SK-N-SH (cell line): ENCODE measurements around the gene TPRG1L. TPM values are rescaled to one million over a fixed set of nuclear protein-coding genes. Genes with fewer than 3 reads are reported as not detected.

Source experiments
- CTCF ChIA-PET: fragments of 300-600, 350-600 bp; formaldehyde crosslinking; extraction: SDS; loops from one replicate; lab custom pipeline; 2021; lab: Yijun Ruan, JAX
- POLR2A ChIA-PET: fragments of 350-600 bp; sonication (Branson Sonifier 250); formaldehyde crosslinking; extraction: SDS; loops from one replicate; lab custom pipeline; 2020; ENCODE audit warnings: antibody characterized with exemption, inconsistent platforms; lab: Yijun Ruan, JAX
- DNase-seq: peaks from one replicate; pipeline ENCODE4 v3.0.0; 2012
- H2AFZ ChIP-seq: fragments of 200-600 bp; sonication (generic); 2 replicates; pipeline ENCODE4 v1.8.1; 2016; ENCODE audit warnings: antibody characterized with exemption, mild to moderate bottlenecking, low read depth
- H3F3A ChIP-seq: fragments of 200-600 bp; sonication (generic); replicated peaks from 2 replicates; pipeline ENCODE3; 2016; ENCODE audit warnings: antibody characterized with exemption, mild to moderate bottlenecking; ENCODE audit not compliant: insufficient read depth
- H3K27ac ChIP-seq, 2 experiments: fragments of 200-500 bp in 1 of 2; fragments of 200-600 bp in 1 of 2; sonication (Bioruptor generic) in 1 of 2; sonication (generic), shearing (Covaris generic) in 1 of 2; 2 replicates each; pipeline versions ENCODE4 v1.5.1 to v1.6.1; 2014 to 2016; ENCODE audit warnings: low read depth in 2 of 2, inconsistent platforms in 1 of 2, low read length in 1 of 2, mild to moderate bottlenecking in 1 of 2, mixed read lengths in 1 of 2
- H3K27me3 ChIP-seq: fragments of 200-600 bp; sonication (generic), shearing (Covaris generic); 2 replicates; pipeline ENCODE4 v1.6.1; 2016; ENCODE audit warnings: mixed run types; ENCODE audit not compliant: insufficient read depth
- H3K36me3 ChIP-seq, 2 experiments: fragments of 200-500 bp in 1 of 2; fragments of 200-600 bp in 1 of 2; sonication (Bioruptor generic) in 1 of 2; sonication (generic) in 1 of 2; replicated peaks in 1 of 2; 2 replicates each; pipeline versions ENCODE3 to v1.5.1; 2014 to 2016; ENCODE audit warnings: low read length in 1 of 2, mild to moderate bottlenecking in 1 of 2; ENCODE audit not compliant: insufficient read depth in 2 of 2, control insufficient read depth in 1 of 2
- H3K4me1 ChIP-seq, 2 experiments: fragments of 200-500 bp in 1 of 2; fragments of 200-600 bp in 1 of 2; sonication (Bioruptor generic) in 1 of 2; sonication (generic), shearing (Covaris generic) in 1 of 2; 2 replicates each; pipeline versions ENCODE4 v1.5.1 to v1.6.1; 2014 to 2016; ENCODE audit warnings: low read depth in 1 of 2, low read length in 1 of 2, mixed run types in 1 of 2; ENCODE audit not compliant: insufficient read depth in 2 of 2, control insufficient read depth in 1 of 2
- H3K4me2 ChIP-seq: fragments of 200-600 bp; sonication (generic), shearing (Covaris generic); 2 replicates; pipeline ENCODE4 v1.6.1; 2017; ENCODE audit warnings: mixed run types
- H3K4me3 ChIP-seq, 2 experiments: fragments of 200-500 bp in 1 of 2; fragments of 200-600 bp in 1 of 2; sonication (Bioruptor generic) in 1 of 2; sonication (generic), shearing (Covaris generic) in 1 of 2; 2 replicates each; pipeline versions ENCODE4 v1.5.1 to v1.8.1; 2014 to 2016; ENCODE audit warnings: low read depth in 2 of 2, inconsistent platforms in 1 of 2, low read length in 1 of 2, mild to moderate bottlenecking in 1 of 2, mixed read lengths in 1 of 2, moderate library complexity in 1 of 2
- H3K79me2 ChIP-seq: fragments of 200-600 bp; sonication (generic); 2 replicates; pipeline ENCODE4 v1.8.1; 2017; ENCODE audit warnings: mild to moderate bottlenecking; ENCODE audit not compliant: insufficient read depth
- H3K9ac ChIP-seq: fragments of 200-600 bp; sonication (generic); 2 replicates; pipeline ENCODE4 v1.6.1; 2017; ENCODE audit warnings: mixed run types
- H3K9me2 ChIP-seq: fragments of 200-600 bp; sonication (generic); 2 replicates; pipeline ENCODE4 v1.6.1; 2017; ENCODE audit warnings: mixed run types
- H3K9me3 ChIP-seq: fragments of 200-600 bp; sonication (generic); 2 replicates; pipeline ENCODE4 v1.6.1; 2017; ENCODE audit warnings: mixed run types, mild to moderate bottlenecking, moderate library complexity
- H4K20me1 ChIP-seq: fragments of 200-600 bp; sonication (generic); 2 replicates; pipeline ENCODE4 v1.6.1; 2017; ENCODE audit warnings: mild to moderate bottlenecking, mixed run types; ENCODE audit not compliant: insufficient read depth
- CHD2 ChIP-seq: fragments of 150-350 bp; IDR thresholded peaks from 2 replicates; pipeline ENCODE4 v1.6.1; 2018; ENCODE audit warnings: low read length; ENCODE audit not compliant: partially characterized antibody
- MEF2A ChIP-seq: IDR thresholded peaks from 2 replicates; pipeline ENCODE4 v1.4.0; 2012; ENCODE audit warnings: low read depth, borderline replicate concordance
- MXI1 ChIP-seq: IDR thresholded peaks from 2 replicates; pipeline ENCODE4 v1.6.1; 2012; ENCODE audit warnings: mild to moderate bottlenecking, low read depth, low read length, improper control_type of control experiment
- RAD21 ChIP-seq: IDR thresholded peaks from 2 replicates; pipeline ENCODE4 v1.6.1; 2012; ENCODE audit warnings: mild to moderate bottlenecking, low read length
- REST ChIP-seq: IDR thresholded peaks from 2 replicates; pipeline ENCODE4 v1.6.1; 2012; ENCODE audit warnings: mild to moderate bottlenecking, low read depth, low read length, moderate library complexity
- RXRA ChIP-seq: IDR thresholded peaks from 2 replicates; pipeline ENCODE4 v1.4.0; 2012; ENCODE audit warnings: low read depth, mild to moderate bottlenecking, borderline replicate concordance
- SIN3A ChIP-seq: IDR thresholded peaks from 2 replicates; pipeline ENCODE4 v1.6.1; 2012; ENCODE audit warnings: low read depth, mild to moderate bottlenecking, low read length, moderate library complexity, borderline replicate concordance
- SMC3 ChIP-seq: IDR thresholded peaks from 2 replicates; pipeline ENCODE4 v1.6.1; 2012; ENCODE audit warnings: low read depth, low read length, improper control_type of control experiment
- TCF12 ChIP-seq: IDR thresholded peaks from 2 replicates; pipeline ENCODE4 v1.4.0; 2012
- WGBS: methylation state at CpG from one replicate; pipeline ENCODE4 v1.1.6; 2017; ENCODE audit warnings: low lambda C conversion rate; 5-methylcytosine and 5-hydroxymethylcytosine counted together
- polyA plus RNA-seq, 3 experiments: library from polyadenylated mRNA; depleted of rRNA; stranded (reverse); fragments of >200 nt; gene quantifications; 2 replicates each; pipeline ENCODE4 v1.2.3, GENCODE V29; 2012
- TF ChIP-seq, protein P1 (sequence below): IDR thresholded peaks from 2 replicates; pipeline ENCODE4; 2012
- TF ChIP-seq, protein P2 (sequence below): fragments of 150-350 bp; IDR thresholded peaks from 2 replicates; pipeline ENCODE4 v1.6.1; 2016; ENCODE audit warnings: mild to moderate bottlenecking, low read depth, low read length

The TPRG1L gene
- polyA plus RNA-seq, 1 of the 3 experiments (the other 2 are of a cell fraction): 25.9 TPM

DNA sequence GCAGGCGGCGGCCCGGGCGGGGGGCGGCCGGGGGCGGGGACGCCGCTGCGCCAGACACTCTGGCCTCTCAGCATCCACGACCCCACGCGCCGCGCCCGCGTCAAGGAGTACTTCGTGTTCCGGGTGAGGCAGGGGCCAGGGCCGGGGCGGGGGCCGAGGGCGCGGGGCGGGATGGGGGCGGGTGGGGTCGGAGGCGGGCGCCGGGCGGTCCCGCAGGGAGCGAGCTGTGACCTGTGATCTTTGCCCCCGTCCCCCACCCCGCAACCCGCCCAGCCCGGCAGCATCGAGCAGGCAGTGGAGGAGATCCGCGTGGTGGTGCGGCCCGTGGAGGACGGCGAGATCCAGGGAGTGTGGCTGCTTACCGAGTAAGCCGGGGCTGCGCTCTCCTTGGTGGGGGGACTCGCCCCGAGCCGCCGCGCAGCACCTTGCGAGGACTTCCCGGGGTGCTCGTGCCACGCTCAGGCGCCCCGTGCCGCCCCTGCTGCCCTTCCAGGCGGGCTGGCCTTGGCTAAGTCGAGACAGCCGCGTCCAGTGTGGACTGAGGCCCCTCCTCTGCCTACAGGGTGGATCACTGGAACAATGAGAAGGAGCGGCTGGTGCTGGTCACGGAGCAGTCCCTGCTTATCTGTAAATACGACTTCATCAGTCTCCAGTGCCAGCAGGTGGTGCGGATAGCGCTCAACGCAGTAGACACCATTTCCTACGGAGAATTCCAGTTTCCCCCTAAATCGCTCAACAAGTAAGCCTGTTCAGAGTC, 514 bp downstream of the TPRG1L start:
- peak; percentile 72 for DNase-seq
- Histone ChIP-seq H3K9me2 (no peaks in the 10 kb centered on the region), H4K20me1 (no peaks in the 10 kb centered on the region), H3K9ac (peak overlapping the region; percentile 58; the same call in 1 of the 2 replicates), H3K79me2 (peaks cover 16% of the 10 kb centered on the region), H3K4me3 (peak overlapping the region; percentile 84 to 93), H3K27ac (peak overlapping the region in 1 of 2 experiments; percentile 77; a peak in 2 of 4 replicates), H3K4me1 (peaks cover 0 to 40% of the 10 kb centered on the region in 2 experiments; a peak in 2 of 4 replicates), H3K4me2 (peak overlapping the region; percentile 80; the same call in 1 of the 2 replicates), H3F3A (peaks cover 3% of the 10 kb centered on the region), H3K27me3 (no peaks in the 10 kb centered on the region), H3K9me3 (no peaks in the 10 kb centered on the region), H2AFZ (no peak overlapping the region), H3K36me3 (peaks cover 9 to 29% of the 10 kb centered on the region in 2 experiments)
- CTCF ChIA-PET: interaction anchor here (0.9 to 5.3 kb wide), 9 partner anchors 10 to 172 kb away, joined by 3 to 23 read pairs (median 6); no protein-coding TSS in a partner anchor
- WGBS: 11% methylated on average over 8 of the region's 71 CpGs
- POLR2A ChIA-PET: no interaction called here
- TF ChIP-seq, protein P1, sequence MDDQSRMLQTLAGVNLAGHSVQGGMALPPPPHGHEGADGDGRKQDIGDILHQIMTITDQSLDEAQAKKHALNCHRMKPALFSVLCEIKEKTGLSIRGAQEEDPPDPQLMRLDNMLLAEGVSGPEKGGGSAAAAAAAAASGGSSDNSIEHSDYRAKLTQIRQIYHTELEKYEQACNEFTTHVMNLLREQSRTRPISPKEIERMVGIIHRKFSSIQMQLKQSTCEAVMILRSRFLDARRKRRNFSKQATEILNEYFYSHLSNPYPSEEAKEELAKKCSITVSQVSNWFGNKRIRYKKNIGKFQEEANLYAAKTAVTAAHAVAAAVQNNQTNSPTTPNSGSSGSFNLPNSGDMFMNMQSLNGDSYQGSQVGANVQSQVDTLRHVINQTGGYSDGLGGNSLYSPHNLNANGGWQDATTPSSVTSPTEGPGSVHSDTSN: no peak
- TF ChIP-seq REST (0 out of 2 replicates have a peak, but pooled peaks have one; percentile 43), CHD2 (no peak), MXI1 (0 out of 2 replicates have a peak, but pooled peaks have one; percentile 45), SIN3A (peak; percentile 30; the same call in 1 of the 2 replicates), SMC3 (peak; percentile 33; the same call in 1 of the 2 replicates), RAD21 (peak; percentile 11; the same call in 1 of the 2 replicates)

DNA sequence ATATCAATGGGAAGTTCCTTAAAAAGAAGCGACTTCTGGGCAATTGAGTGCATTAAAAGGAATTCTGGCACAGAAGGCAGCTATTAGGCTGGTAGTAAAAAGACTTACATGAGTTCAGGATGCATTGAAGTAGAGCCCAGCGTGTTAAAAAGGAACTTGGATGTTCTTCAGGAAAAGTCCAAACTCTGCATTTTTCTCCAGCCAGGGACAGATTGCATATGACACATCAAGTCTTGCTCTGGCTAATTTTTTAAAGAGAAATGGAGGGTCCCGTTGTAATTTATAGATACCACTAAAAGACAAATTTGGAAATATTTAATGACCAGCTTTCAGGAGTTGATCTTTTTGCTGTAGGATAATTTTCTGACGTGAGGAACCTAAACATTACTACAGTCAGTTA, 1.2 kb downstream of the TPRG1L start:
- TF ChIP-seq MEF2A (no peak), TCF12 (no peak), SMC3 (no peak), RXRA (no peak)
- TF ChIP-seq, protein P2, sequence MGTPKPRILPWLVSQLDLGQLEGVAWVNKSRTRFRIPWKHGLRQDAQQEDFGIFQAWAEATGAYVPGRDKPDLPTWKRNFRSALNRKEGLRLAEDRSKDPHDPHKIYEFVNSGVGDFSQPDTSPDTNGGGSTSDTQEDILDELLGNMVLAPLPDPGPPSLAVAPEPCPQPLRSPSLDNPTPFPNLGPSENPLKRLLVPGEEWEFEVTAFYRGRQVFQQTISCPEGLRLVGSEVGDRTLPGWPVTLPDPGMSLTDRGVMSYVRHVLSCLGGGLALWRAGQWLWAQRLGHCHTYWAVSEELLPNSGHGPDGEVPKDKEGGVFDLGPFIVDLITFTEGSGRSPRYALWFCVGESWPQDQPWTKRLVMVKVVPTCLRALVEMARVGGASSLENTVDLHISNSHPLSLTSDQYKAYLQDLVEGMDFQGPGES: no peak
- Histone ChIP-seq H3K4me2 (peak overlapping the region; percentile 80; the same call in 1 of the 2 replicates), H3K4me3 (peak overlapping the region; percentile 66 to 93; a peak in 3 of 4 replicates), H3K9me3 (no peaks in the 10 kb centered on the region), H3K36me3 (peaks cover 9 to 35% of the 10 kb centered on the region in 2 experiments), H3K79me2 (peaks cover 16% of the 10 kb centered on the region), H3K9me2 (no peaks in the 10 kb centered on the region), H3F3A (peaks cover 3% of the 10 kb centered on the region), H3K4me1 (peaks cover 0 to 40% of the 10 kb centered on the region in 2 experiments; a peak in 2 of 4 replicates), H3K27ac (peak overlapping the region in 1 of 2 experiments; percentile 77; a peak in 2 of 4 replicates), H3K9ac (peak overlapping the region; percentile 58; the same call in 1 of the 2 replicates), H2AFZ (no peak overlapping the region), H4K20me1 (no peaks in the 10 kb centered on the region), H3K27me3 (no peaks in the 10 kb centered on the region)
- WGBS: 67% methylated on average over 4 of the region's 4 CpGs
- ChIA-PET POLR2A (interaction anchor here (0.6 to 0.9 kb wide), 2 partner anchors 48 to 173 kb away, joined by 3 to 4 read pairs; no protein-coding TSS in a partner anchor), CTCF (interaction anchor here (0.7 to 1.9 kb wide), 11 partner anchors 11 to 818 kb away, joined by 3 to 7 read pairs (median 4); partner anchors contain the start of gene WRAP73)
- no peak for DNase-seq
